NCI-H345 treated with DMSO at 0.1 percent for 48 hours (cell line): Measurements from ENCODE around the gene CRTC2.
"Not testable (repeated sequence)": the region's sequence is repeated elsewhere in the genome, so short reads cannot be mapped to it uniquely, and the experiment has no call there.

ENCODE experiments used
- DNase-seq: peaks from one replicate; lab custom pipeline; 2025; ENCODE audit not compliant: unreplicated experiment; lab: John Stamatoyannopoulos, UW

Gene CRTC2

GRCh38 chr1:153958111-153958960 lies at the start of gene CRTC2:
CRTC2 (minus strand) TSS chr1:153958612; CDS start chr1:153958497, 115 bp downstream.
- peak; percentile 100 for DNase-seq

GRCh38 chr1:154006136-154006535 lies 47.7 kb upstream of the CRTC2 start:
- DNase-seq: no peak

GRCh38 chr1:154000420-154000819 lies 42.0 kb upstream of the CRTC2 start:
- DNase-seq: no peak

GRCh38 chr1:153996882-153997281 lies 38.5 kb upstream of the CRTC2 start:
- DNase-seq: not testable (repeated sequence)

- no peak for DNase-seq
Measured at GRCh38 chr1:153995640-153996039, 37.2 kb upstream of the CRTC2 start.

- no peak for DNase-seq
Measured at GRCh38 chr1:153995202-153995601, 36.8 kb upstream of the CRTC2 start.

GRCh38 chr1:153991806-153992205 lies 33.4 kb upstream of the CRTC2 start:
- DNase-seq: no peak

GRCh38 chr1:153991151-153991630 lies 32.8 kb upstream of the CRTC2 start:
- DNase-seq: no peak

GRCh38 chr1:153990468-153991150 lies 32.2 kb upstream of the CRTC2 start, which contains the start of gene RPS27:
RPS27 (plus strand) TSS chr1:153990762; CDS start chr1:153990797, 35 bp downstream.
- DNase-seq: peak; percentile 100

- no peak for DNase-seq
Measured at GRCh38 chr1:153987621-153988020, 29.2 kb upstream of the CRTC2 start.

- peak; percentile 73 for DNase-seq
Measured at GRCh38 chr1:153985941-153986761, 27.7 kb upstream of the CRTC2 start, which contains the start of gene RAB13. RAB13 (minus strand) TSS chr1:153986339; CDS start chr1:153986236, 103 bp downstream.

GRCh38 chr1:153985341-153985912 lies 27.0 kb upstream of the CRTC2 start:
- no peak for DNase-seq

GRCh38 chr1:153984123-153984894 lies 25.9 kb upstream of the CRTC2 start:
- no peak for DNase-seq

GRCh38 chr1:153981735-153982134 lies 23.3 kb upstream of the CRTC2 start:
- DNase-seq: not testable (repeated sequence)

GRCh38 chr1:153979091-153979490 lies 20.7 kb upstream of the CRTC2 start:
- DNase-seq: not testable (repeated sequence)

- no peak for DNase-seq
Measured at GRCh38 chr1:153978274-153978909, 20.0 kb upstream of the CRTC2 start.

GRCh38 chr1:153977250-153978240 lies 19.1 kb upstream of the CRTC2 start, which contains the start of gene JTB:
JTB (minus strand) TSS chr1:153977674; CDS start chr1:153977252, 422 bp downstream.
- peak; percentile 95 for DNase-seq

GRCh38 chr1:153976819-153977249 lies 18.4 kb upstream of the CRTC2 start:
- no peak for DNase-seq
